ENCODE measurements around the gene KCNK5. TPM values are rescaled to one million over a fixed set of nuclear protein-coding genes. Genes with fewer than 3 reads are reported as not detected.

KCNK5 gene
- total RNA-seq, 2 experiments from 2014 or later = 7.8 to 8.5 TPM

- no peaks in the 10 kb centered on the region for H3K9me3 Mint-ChIP-seq
- POLR2A ChIA-PET = no interaction called here
- no peak for ATAC-seq (ENCODE audit: low read depth)
- no peak for DNase-seq
- H3K4me1 Mint-ChIP-seq = peaks cover 3% of the 10 kb centered on the region
- H3K27me3 Mint-ChIP-seq = no peaks in the 10 kb centered on the region
- H3K27ac Mint-ChIP-seq = no peak overlapping the region
- peaks cover 13% of the 10 kb centered on the region for H3K36me3 Mint-ChIP-seq
- no peak overlapping the region for H3K4me3 Mint-ChIP-seq
Measured at GRCh38 chr6:39196673-39197091, 32.6 kb downstream of the KCNK5 start.

- no peak overlapping the region for H3K4me3 Mint-ChIP-seq
- H3K4me1 Mint-ChIP-seq = peaks cover 3% of the 10 kb centered on the region
- no peak overlapping the region for H3K27ac Mint-ChIP-seq
- H3K36me3 Mint-ChIP-seq = peaks cover 13% of the 10 kb centered on the region
- no peaks in the 10 kb centered on the region for H3K9me3 Mint-ChIP-seq
- POLR2A ChIA-PET = no interaction called here
- DNase-seq (no peak), ATAC-seq (ENCODE audit: low read depth) (no peak)
- no peaks in the 10 kb centered on the region for H3K27me3 Mint-ChIP-seq
Measured at GRCh38 chr6:39195792-39196385, 33.4 kb downstream of the KCNK5 start.

GRCh38 chr6:39194466-39194865 lies 34.8 kb downstream of the KCNK5 start:
- POLR2A ChIA-PET = no interaction called here
- ATAC-seq (ENCODE audit: low read depth) (no peak), DNase-seq (no peak)
- no peaks in the 10 kb centered on the region for H3K27me3 Mint-ChIP-seq
- no peak overlapping the region for H3K4me3 Mint-ChIP-seq
- no peak overlapping the region for H3K27ac Mint-ChIP-seq
- peaks cover 13% of the 10 kb centered on the region for H3K36me3 Mint-ChIP-seq
- peaks cover 7% of the 10 kb centered on the region for H3K4me1 Mint-ChIP-seq
- H3K9me3 Mint-ChIP-seq = no peaks in the 10 kb centered on the region

- no peak for ATAC-seq (ENCODE audit: low read depth)
- H3K9me3 Mint-ChIP-seq = no peaks in the 10 kb centered on the region
- no peak overlapping the region for H3K4me3 Mint-ChIP-seq
Measured at GRCh38 chr6:39193201-39193791, 36.0 kb downstream of the KCNK5 start.

GRCh38 chr6:39192736-39193135 lies 36.5 kb downstream of the KCNK5 start:
- POLR2A ChIA-PET = interaction anchor here (0.6 kb wide), 1 partner anchor 15 kb away, joined by 3 read pairs; no protein-coding TSS in a partner anchor
- no peak for ATAC-seq (ENCODE audit: low read depth)
- Mint-ChIP-seq H3K4me3 (no peak overlapping the region), H3K9me3 (no peaks in the 10 kb centered on the region), H3K27me3 (no peaks in the 10 kb centered on the region), H3K27ac (peak overlapping the region; percentile 33), H3K36me3 (peaks cover 17% of the 10 kb centered on the region), H3K4me1 (peaks cover 14% of the 10 kb centered on the region)
- DNase-seq = no peak

More at GRCh38 chr6:39193201-39193791, 36.0 kb downstream of the KCNK5 start:
- Mint-ChIP-seq H3K27me3 (no peaks in the 10 kb centered on the region), H3K36me3 (peaks cover 16% of the 10 kb centered on the region), H3K4me1 (peaks cover 14% of the 10 kb centered on the region), H3K27ac (no peak overlapping the region)
- DNase-seq = no peak
- POLR2A ChIA-PET = no interaction called here

GRCh38 chr6:39191236-39191930 lies 37.9 kb downstream of the KCNK5 start:
- Mint-ChIP-seq H3K27me3 (no peaks in the 10 kb centered on the region), H3K36me3 (peaks cover 17% of the 10 kb centered on the region), H3K4me1 (peaks cover 13% of the 10 kb centered on the region), H3K9me3 (no peaks in the 10 kb centered on the region), H3K27ac (no peak overlapping the region), H3K4me3 (no peak overlapping the region)
- no peak for ATAC-seq (ENCODE audit: low read depth)
- POLR2A ChIA-PET = interaction anchor here (1.1 kb wide), 1 partner anchor 8 kb away, joined by 3 read pairs; no protein-coding TSS in a partner anchor
- DNase-seq = no peak

GRCh38 chr6:39190545-39191235 lies 38.6 kb downstream of the KCNK5 start:
- ATAC-seq (ENCODE audit: low read depth) (no peak), DNase-seq (no peak)
- POLR2A ChIA-PET = interaction anchor here (1.1 to 1.3 kb wide), 2 partner anchors 9 to 28 kb away, joined by 3 read pairs; no protein-coding TSS in a partner anchor
- peaks cover 17% of the 10 kb centered on the region for H3K36me3 Mint-ChIP-seq
- peaks cover 13% of the 10 kb centered on the region for H3K4me1 Mint-ChIP-seq
- H3K27ac Mint-ChIP-seq = no peak overlapping the region
- H3K9me3 Mint-ChIP-seq = no peaks in the 10 kb centered on the region
- no peaks in the 10 kb centered on the region for H3K27me3 Mint-ChIP-seq
- no peak overlapping the region for H3K4me3 Mint-ChIP-seq

GRCh38 chr6:39189915-39190544 lies 39.2 kb downstream of the KCNK5 start:
- DNase-seq = no peak
- Mint-ChIP-seq H3K4me3 (no peak overlapping the region), H3K4me1 (peaks cover 13% of the 10 kb centered on the region), H3K9me3 (no peaks in the 10 kb centered on the region), H3K27ac (peak overlapping the region; percentile 19), H3K27me3 (no peaks in the 10 kb centered on the region), H3K36me3 (peaks cover 15% of the 10 kb centered on the region)
- ATAC-seq (ENCODE audit: low read depth) = peak; percentile 64
- POLR2A ChIA-PET = interaction anchor here (1.3 kb wide), 1 partner anchor 29 kb away, joined by 3 read pairs; no protein-coding TSS in a partner anchor

- peaks cover 13% of the 10 kb centered on the region for H3K4me1 Mint-ChIP-seq
- no peaks in the 10 kb centered on the region for H3K9me3 Mint-ChIP-seq
- peaks cover 17% of the 10 kb centered on the region for H3K36me3 Mint-ChIP-seq
- ATAC-seq (ENCODE audit: low read depth) (no peak), DNase-seq (no peak)
- POLR2A ChIA-PET = no interaction called here
- no peaks in the 10 kb centered on the region for H3K27me3 Mint-ChIP-seq
- H3K27ac Mint-ChIP-seq = no peak overlapping the region
- H3K4me3 Mint-ChIP-seq = no peak overlapping the region
Measured at GRCh38 chr6:39189131-39189530, 40.1 kb downstream of the KCNK5 start.

- DNase-seq = no peak
- Mint-ChIP-seq H3K27ac (peak overlapping the region; percentile 82), H3K36me3 (peaks cover 19% of the 10 kb centered on the region), H3K4me3 (no peak overlapping the region), H3K9me3 (no peaks in the 10 kb centered on the region), H3K27me3 (no peaks in the 10 kb centered on the region), H3K4me1 (peaks cover 13% of the 10 kb centered on the region)
- ATAC-seq (ENCODE audit: low read depth) = peak; percentile 41
- POLR2A ChIA-PET = no interaction called here
Measured at GRCh38 chr6:39188571-39188970, 40.7 kb downstream of the KCNK5 start.

- DNase-seq = no peak
- H3K4me3 Mint-ChIP-seq = no peak overlapping the region
- ATAC-seq (ENCODE audit: low read depth) = no peak
- H3K27me3 Mint-ChIP-seq = no peaks in the 10 kb centered on the region
- H3K9me3 Mint-ChIP-seq = no peaks in the 10 kb centered on the region
- POLR2A ChIA-PET = no interaction called here
- peaks cover 17% of the 10 kb centered on the region for H3K36me3 Mint-ChIP-seq
- H3K27ac Mint-ChIP-seq = peak overlapping the region; percentile 82
- peaks cover 13% of the 10 kb centered on the region for H3K4me1 Mint-ChIP-seq
Measured at GRCh38 chr6:39188098-39188450, 41.2 kb downstream of the KCNK5 start.

GRCh38 chr6:39184906-39185580 lies 44.2 kb downstream of the KCNK5 start:
- Mint-ChIP-seq H3K27ac (no peak overlapping the region), H3K9me3 (no peaks in the 10 kb centered on the region), H3K4me3 (no peak overlapping the region), H3K4me1 (peaks cover 13% of the 10 kb centered on the region), H3K36me3 (peaks cover 16% of the 10 kb centered on the region), H3K27me3 (no peaks in the 10 kb centered on the region)
- no peak for DNase-seq
- ATAC-seq (ENCODE audit: low read depth) = no peak
- POLR2A ChIA-PET = no interaction called here

GRCh38 chr6:39182604-39183003 lies 46.7 kb downstream of the KCNK5 start:
- Mint-ChIP-seq H3K36me3 (peaks cover 18% of the 10 kb centered on the region), H3K4me1 (peaks cover 1% of the 10 kb centered on the region), H3K9me3 (peaks cover 2% of the 10 kb centered on the region), H3K27me3 (no peaks in the 10 kb centered on the region), H3K4me3 (no peak overlapping the region), H3K27ac (no peak overlapping the region)
- ATAC-seq (ENCODE audit: low read depth) (no peak), DNase-seq (no peak)
- POLR2A ChIA-PET = no interaction called here

Measured in activated naive CD8-positive, alpha-beta T cell treated with anti-CD3 and anti-CD28 coated beads, Interleukin-2, amount 10 ng/mL, durations not matched to agents 7 days and 5 days (primary cell).